GM20000 (cell line): ENCODE data around the gene NAXD.

ENCODE experiments used
- DNase-seq: peaks from one replicate; pipeline ENCODE4 v3.0.0; 2012; ENCODE audit warnings: low spot score
- TF ChIP-seq, protein P1 (sequence below): IDR thresholded peaks from 2 replicates; pipeline ENCODE4 v1.5.1; 2012; ENCODE audit warnings: mild to moderate bottlenecking, control low read depth; ENCODE audit errors: extremely low read depth, missing control alignments

NAXD gene

DNA sequence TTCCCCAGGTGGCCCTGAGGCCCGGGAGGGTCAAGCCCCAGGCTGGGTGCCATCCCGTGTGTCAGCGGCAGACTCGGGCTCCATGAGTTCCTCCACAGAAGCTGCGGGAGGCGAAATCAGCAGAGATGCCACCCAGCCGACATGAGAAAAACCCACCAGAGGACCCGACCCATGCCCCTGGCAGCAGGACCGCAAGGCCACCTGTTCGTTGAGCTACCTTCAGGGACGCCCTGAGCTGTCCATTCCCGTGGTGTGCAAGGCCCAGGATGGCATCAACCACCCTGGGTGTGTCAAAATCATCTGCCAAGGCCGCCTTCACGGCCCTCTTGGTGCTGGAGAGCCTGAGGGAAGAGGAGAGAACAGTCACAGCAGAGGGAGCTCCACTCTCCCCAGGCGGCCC is 30.4 kb downstream of the NAXD start:
- TF ChIP-seq, protein P1, sequence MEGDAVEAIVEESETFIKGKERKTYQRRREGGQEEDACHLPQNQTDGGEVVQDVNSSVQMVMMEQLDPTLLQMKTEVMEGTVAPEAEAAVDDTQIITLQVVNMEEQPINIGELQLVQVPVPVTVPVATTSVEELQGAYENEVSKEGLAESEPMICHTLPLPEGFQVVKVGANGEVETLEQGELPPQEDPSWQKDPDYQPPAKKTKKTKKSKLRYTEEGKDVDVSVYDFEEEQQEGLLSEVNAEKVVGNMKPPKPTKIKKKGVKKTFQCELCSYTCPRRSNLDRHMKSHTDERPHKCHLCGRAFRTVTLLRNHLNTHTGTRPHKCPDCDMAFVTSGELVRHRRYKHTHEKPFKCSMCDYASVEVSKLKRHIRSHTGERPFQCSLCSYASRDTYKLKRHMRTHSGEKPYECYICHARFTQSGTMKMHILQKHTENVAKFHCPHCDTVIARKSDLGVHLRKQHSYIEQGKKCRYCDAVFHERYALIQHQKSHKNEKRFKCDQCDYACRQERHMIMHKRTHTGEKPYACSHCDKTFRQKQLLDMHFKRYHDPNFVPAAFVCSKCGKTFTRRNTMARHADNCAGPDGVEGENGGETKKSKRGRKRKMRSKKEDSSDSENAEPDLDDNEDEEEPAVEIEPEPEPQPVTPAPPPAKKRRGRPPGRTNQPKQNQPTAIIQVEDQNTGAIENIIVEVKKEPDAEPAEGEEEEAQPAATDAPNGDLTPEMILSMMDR, result no peak
- DNase-seq, result no peak

DNA sequence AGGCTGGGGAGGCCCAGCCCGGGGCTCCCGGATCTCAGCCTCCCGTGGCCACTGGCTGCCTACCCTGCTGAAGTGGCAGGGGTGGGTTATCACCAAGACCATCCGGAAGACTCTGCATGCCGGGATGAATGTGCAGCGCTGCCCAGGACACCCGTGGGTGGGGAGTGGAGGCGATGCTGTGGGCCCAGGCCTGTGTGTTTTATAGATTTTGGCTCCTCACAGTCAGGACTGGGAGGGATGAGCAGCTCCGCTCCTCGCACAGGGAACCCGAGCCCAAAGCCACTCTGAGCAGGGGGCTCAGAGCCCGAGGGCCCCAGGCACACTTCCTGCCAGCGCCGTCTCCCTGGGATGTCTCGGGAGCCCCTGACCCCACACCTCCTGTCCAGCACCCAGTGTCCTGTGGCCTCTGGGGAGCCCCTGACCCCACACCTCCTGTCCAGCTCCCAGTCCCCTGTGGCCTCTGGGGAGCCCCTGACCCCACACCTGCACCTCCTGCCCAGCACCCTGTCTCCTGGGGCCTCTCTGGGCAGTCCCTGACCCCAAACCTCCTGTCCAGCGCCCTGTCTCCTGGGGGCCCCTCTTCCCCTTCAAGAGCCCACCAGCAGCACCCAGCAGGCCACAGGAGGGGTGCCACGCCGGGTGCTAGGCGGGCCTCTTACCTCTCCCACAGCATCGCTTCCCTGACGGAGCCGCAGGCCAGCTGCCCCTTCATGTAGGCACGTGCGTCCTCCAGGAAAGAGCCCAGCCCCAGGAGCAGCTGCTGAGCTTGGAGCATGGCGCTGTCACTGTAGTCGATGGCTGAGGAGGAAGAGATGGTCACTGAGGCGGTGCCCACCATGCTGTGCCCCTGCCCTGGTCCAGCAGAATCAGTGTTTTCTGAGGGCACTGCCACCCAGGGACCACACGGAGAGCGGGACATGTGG is 31.4 kb downstream of the NAXD start:
- DNase-seq, result no peak
- TF ChIP-seq, protein P1, result no peak

DNA sequence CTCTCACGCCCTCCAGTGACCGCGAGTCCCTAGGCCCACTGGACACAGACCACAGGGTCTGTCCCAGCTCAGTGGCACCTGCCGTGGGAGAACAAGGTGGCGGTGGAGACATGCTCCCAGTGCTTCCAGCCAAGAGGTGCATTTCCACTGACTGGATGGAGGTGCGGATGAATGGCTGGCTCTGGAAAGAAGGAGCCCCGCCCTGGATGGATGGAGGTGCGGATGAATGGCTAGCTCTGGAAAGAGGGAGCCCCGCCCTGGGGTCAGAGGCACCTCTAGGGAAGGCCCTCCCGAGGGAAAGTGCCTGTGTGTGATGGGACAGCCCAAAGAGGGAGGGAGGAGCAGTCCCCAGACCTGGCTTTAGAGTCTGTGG is 32.0 kb downstream of the NAXD start:
- DNase-seq, result no peak

DNA sequence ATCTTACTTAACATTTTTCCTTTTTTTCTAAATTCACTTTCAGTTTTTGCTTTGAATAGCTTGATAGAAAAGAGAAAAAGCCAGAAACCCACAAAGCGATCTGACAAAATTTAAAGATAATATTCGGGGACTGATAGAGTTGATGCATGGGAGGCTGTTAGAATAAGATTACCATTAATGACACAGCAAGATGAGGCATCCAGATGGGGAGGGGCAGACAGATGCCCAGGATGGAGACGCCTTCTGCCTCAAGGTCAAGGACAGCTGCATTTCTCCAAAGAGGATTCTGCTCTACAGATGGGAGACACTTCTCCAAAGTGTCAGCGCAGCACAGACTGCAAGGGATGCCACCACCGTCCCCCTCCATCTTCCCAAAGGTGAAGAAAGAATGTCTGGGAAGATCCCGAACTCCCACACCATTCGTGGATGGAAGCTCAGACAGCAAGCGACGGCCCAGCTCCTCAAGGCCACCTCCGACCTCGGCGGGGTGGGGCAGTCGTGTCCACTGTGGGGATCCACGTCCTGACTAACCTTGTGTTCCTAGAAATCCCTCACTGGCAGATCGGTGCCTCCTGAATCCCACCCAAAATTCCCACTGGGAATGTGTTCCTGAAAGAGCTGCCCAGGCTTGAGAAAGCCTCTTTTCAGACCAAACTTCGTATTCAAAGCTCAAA is 32.9 kb downstream of the NAXD start:
- TF ChIP-seq, protein P1, result no peak
- no peak for DNase-seq

More for the DNA sequence above, 32.0 kb downstream of the NAXD start:
- TF ChIP-seq, protein P1, result no peak

DNA sequence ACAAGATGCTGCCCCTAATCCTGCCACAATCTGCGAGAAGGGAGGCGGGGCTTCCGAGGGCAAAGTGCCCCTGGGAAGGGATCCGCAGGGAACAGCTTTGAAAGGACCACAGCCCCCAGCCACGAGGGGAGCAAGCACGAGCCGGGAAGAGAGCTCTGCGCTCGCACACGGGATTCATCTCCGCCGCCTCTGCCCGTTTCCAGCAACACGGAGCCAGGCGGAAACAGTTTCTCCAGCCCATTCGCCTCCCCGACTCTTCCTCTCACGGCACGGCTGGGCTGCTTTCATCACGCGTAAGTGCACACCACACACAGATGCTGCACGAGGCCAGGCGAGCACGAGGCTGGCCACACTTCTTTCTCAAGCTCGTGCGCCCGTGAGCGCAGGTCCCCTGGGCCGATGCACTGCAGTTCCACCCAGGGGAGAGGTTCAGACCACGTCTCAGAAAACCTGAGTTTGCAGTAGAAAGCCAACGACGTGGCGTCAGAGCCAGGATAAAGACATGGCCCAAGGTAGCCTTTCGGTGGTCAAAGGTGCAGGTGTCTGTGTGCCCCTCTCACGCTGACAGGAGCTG is 33.6 kb downstream of the NAXD start:
- TF ChIP-seq, protein P1, result no peak
- no peak for DNase-seq

DNA sequence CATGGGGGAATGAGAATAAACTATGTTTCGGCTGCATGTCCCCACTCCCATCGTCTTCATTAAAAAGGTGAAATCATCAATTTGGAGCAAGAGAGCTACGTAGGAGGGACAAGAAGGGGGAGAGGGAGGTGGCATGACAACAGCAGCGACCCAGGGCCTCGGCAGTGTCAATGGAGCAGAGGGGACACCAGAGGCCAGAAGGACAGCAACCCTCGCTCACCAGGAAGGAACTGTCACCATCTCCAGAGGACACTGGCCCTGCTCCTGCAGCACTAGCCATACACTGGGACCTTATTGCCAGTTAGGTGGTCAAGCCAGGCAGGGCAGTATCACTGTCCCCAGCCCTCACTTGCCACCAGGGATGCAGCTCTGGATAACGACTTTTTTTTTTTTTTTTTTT is 34.2 kb downstream of the NAXD start:
- TF ChIP-seq, protein P1, result no peak
- DNase-seq, result no peak

DNA sequence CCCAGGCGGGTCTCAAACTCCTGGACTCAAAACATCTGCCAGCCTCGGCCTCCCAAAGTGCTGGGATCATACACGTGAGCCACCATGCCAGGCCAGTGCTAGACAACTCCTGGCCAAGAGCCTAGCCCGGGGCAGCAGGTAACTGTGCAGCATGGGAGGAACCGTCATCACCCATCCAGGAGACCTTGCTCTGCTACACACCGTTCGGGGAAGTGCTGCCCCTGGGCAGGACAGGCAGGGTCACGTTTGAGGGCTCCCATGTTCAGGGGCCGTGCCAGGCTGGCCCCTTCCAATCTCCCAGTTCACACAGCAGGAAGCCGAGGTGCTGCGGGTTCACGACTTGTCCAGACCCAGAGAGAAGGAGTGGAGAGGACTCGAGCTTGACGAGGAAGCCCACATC is 35.1 kb downstream of the NAXD start:
- TF ChIP-seq, protein P1, result no peak
- DNase-seq, result no peak
